ENCODE data around the gene TMEM51. TPM values are rescaled to one million over a fixed set of nuclear protein-coding genes. Genes with fewer than 3 reads are reported as not detected.

Gene TMEM51
- total RNA-seq, 1 donor from 2014 or later: 6.9 TPM

GRCh38 chr1:15204931-15205330, 51.4 kb downstream of the TMEM51 start:
- DNase-seq (ENCODE audit: low read depth) (no peak), FAIRE-seq (no peak)
- Histone ChIP-seq H3K36me3 (ENCODE audit: insufficient read depth, low read length) (no peaks in the 10 kb centered on the region), H3K9ac (ENCODE audit: low read length) (no peak overlapping the region), H3K4me2 (ENCODE audit: low read length) (no peak overlapping the region), H4K20me1 (ENCODE audit: insufficient read depth, low read length) (peaks cover 53% of the 10 kb centered on the region), H3K27ac (ENCODE audit: low read depth, low read length) (no peak overlapping the region), H3K4me1 (ENCODE audit: insufficient read depth, low read length) (peaks cover 17% of the 10 kb centered on the region), H3K9me3 (ENCODE audit: insufficient read depth, low read depth, low read length) (no peaks in the 10 kb centered on the region), H3K27me3 (ENCODE audit: insufficient read depth, low read length) (peaks cover 14% of the 10 kb centered on the region), H3K4me3 (ENCODE audit: insufficient read depth, low read depth, low read length) (no peak overlapping the region), H3K79me2 (ENCODE audit: insufficient read depth, low read length) (no peaks in the 10 kb centered on the region), H2AFZ (ENCODE audit: low read depth, low read length) (no peak overlapping the region)
- Mint-ChIP-seq H3K36me3 (ENCODE audit: low read depth, unreplicated experiment) (peaks cover 3% of the 10 kb centered on the region), H3K27ac (ENCODE audit: unreplicated experiment) (no peak overlapping the region), H3K4me1 (ENCODE audit: low read depth, unreplicated experiment) (peaks cover 32% of the 10 kb centered on the region), H3K27me3 (ENCODE audit: low read depth, unreplicated experiment) (no peaks in the 10 kb centered on the region), H3K4me3 (ENCODE audit: unreplicated experiment) (no peak overlapping the region), H3K9me3 (ENCODE audit: unreplicated experiment) (no peaks in the 10 kb centered on the region)
- no peak for TF ChIP-seq EZH2 (IDR thresholded peaks at IDR 0.05; ENCODE audit: insufficient read depth, low read length)
- no peak for TF ChIP-seq CTCF (IDR thresholded peaks at IDR 0.05; ENCODE audit: insufficient read depth, low read depth, low read length)

GRCh38 chr1:15205586-15206346, 52.2 kb downstream of the TMEM51 start:
- no peak overlapping the region for H3K4me3 Mint-ChIP-seq (ENCODE audit: unreplicated experiment)

More at GRCh38 chr1:15205586-15206346, 52.2 kb downstream of the TMEM51 start:
- FAIRE-seq (no peak), DNase-seq (ENCODE audit: low read depth) (no peak)
- Histone ChIP-seq H4K20me1 (ENCODE audit: insufficient read depth, low read length) (peaks cover 48% of the 10 kb centered on the region), H3K36me3 (ENCODE audit: insufficient read depth, low read length) (no peaks in the 10 kb centered on the region), H3K79me2 (ENCODE audit: insufficient read depth, low read length) (no peaks in the 10 kb centered on the region), H3K4me3 (ENCODE audit: insufficient read depth, low read depth, low read length) (no peak overlapping the region), H3K4me2 (ENCODE audit: low read length) (no peak overlapping the region), H3K27me3 (ENCODE audit: insufficient read depth, low read length) (peaks cover 14% of the 10 kb centered on the region), H3K9me3 (ENCODE audit: insufficient read depth, low read depth, low read length) (no peaks in the 10 kb centered on the region), H2AFZ (ENCODE audit: low read depth, low read length) (no peak overlapping the region), H3K27ac (ENCODE audit: low read depth, low read length) (no peak overlapping the region), H3K4me1 (ENCODE audit: insufficient read depth, low read length) (peaks cover 9% of the 10 kb centered on the region), H3K9ac (ENCODE audit: low read length) (no peak overlapping the region)
- Mint-ChIP-seq H3K36me3 (ENCODE audit: low read depth, unreplicated experiment) (peaks cover 3% of the 10 kb centered on the region), H3K9me3 (ENCODE audit: unreplicated experiment) (no peaks in the 10 kb centered on the region), H3K27ac (ENCODE audit: unreplicated experiment) (no peak overlapping the region), H3K4me1 (ENCODE audit: low read depth, unreplicated experiment) (peaks cover 27% of the 10 kb centered on the region), H3K27me3 (ENCODE audit: low read depth, unreplicated experiment) (no peaks in the 10 kb centered on the region)
- TF ChIP-seq CTCF (IDR thresholded peaks at IDR 0.05; ENCODE audit: insufficient read depth, low read depth, low read length): no peak
- TF ChIP-seq EZH2 (IDR thresholded peaks at IDR 0.05; ENCODE audit: insufficient read depth, low read length): no peak

All from astrocyte (in vitro differentiated cells and primary cell).